IMR-90 (cell line): ENCODE measurements around the gene INCA1. TPM values are rescaled to one million over a fixed set of nuclear protein-coding genes. Genes with fewer than 3 reads are reported as not detected.

Source experiments
- ATAC-seq: fragments of 200-7000 bp; cut with Tn5 transposase; 2 replicates; pipeline ENCODE4 v1.9.1; 2020; ENCODE audit warnings: low read depth, mild to moderate bottlenecking, moderate library complexity
- BruUV-seq: library from RNA; stranded (reverse); fragments of 400-500 nt; replicated peaks from 2 replicates; lab custom pipeline; 2021; lab: Mats Ljungman, UMichigan
- CTCF ChIA-PET: fragments of 300-600 bp; formaldehyde crosslinking; extraction: SDS; loops from one replicate; lab custom pipeline; 2021; ENCODE audit warnings: antibody characterized with exemption; lab: Yijun Ruan, JAX
- POLR2A ChIA-PET: fragments of 300-600 bp; sonication (Branson Sonifier 250); formaldehyde crosslinking; loops from one replicate; lab custom pipeline; 2022; ENCODE audit warnings: antibody characterized with exemption; ENCODE audit not compliant: unreplicated experiment; lab: Charles Lee
- DNase-seq: peaks from one replicate; pipeline ENCODE4 v3.0.0; 2013
- H2AFZ ChIP-seq: replicated peaks from 2 replicates; pipeline ENCODE3; 2013; ENCODE audit warnings: low read length, mild to moderate bottlenecking; ENCODE audit not compliant: poor library complexity
- H2AK5ac ChIP-seq: 2 replicates; pipeline ENCODE4 v1.6.1; 2013; ENCODE audit warnings: low read depth, low read length, inconsistent platforms
- H2AK9ac ChIP-seq: replicated peaks from 2 replicates; pipeline ENCODE3; 2013; ENCODE audit warnings: mild to moderate bottlenecking, low read depth, low read length, moderate library complexity; ENCODE audit not compliant: poor library complexity
- H2BK120ac ChIP-seq: 2 replicates; pipeline ENCODE4 v1.6.1; 2013; ENCODE audit warnings: low read depth, low read length, inconsistent platforms
- H2BK15ac ChIP-seq: 3 replicates; pipeline ENCODE4 v1.6.1; 2013; ENCODE audit warnings: low read depth, low read length, inconsistent platforms
- H2BK20ac ChIP-seq: 2 replicates; pipeline ENCODE4 v1.6.1; 2013; ENCODE audit warnings: low read depth, mild to moderate bottlenecking, inconsistent platforms, low read length, moderate library complexity
- H2BK5ac ChIP-seq: 2 replicates; pipeline ENCODE4 v1.6.1; 2013; ENCODE audit warnings: mild to moderate bottlenecking, low read depth, low read length, inconsistent platforms; ENCODE audit not compliant: poor library complexity, severe bottlenecking
- H3K14ac ChIP-seq: replicated peaks from 2 replicates; pipeline ENCODE4 v1.6.1; 2013; ENCODE audit warnings: low read depth, low read length, inconsistent platforms
- H3K18ac ChIP-seq: 2 replicates; pipeline ENCODE4 v1.6.1; 2013; ENCODE audit warnings: low read depth, low read length, control low read depth
- H3K23ac ChIP-seq: 2 replicates; pipeline ENCODE4 v1.6.1; 2013; ENCODE audit warnings: low read depth, low read length, inconsistent platforms
- H3K27ac ChIP-seq: 2 replicates; pipeline ENCODE4 v1.5.1; 2013; ENCODE audit warnings: mild to moderate bottlenecking, control low read depth, low read length; ENCODE audit not compliant: insufficient read depth
- H3K27me3 ChIP-seq: 2 replicates; pipeline ENCODE4 v1.6.1; 2013; ENCODE audit warnings: low read length; ENCODE audit not compliant: control insufficient read depth, insufficient read depth
- H3K36me3 ChIP-seq: 2 replicates; pipeline ENCODE4 v1.6.1; 2013; ENCODE audit warnings: low read length, mixed read lengths; ENCODE audit not compliant: control insufficient read depth, insufficient read depth
- H3K4ac ChIP-seq: 2 replicates; pipeline ENCODE4 v1.6.1; 2013; ENCODE audit warnings: low read depth, low read length, inconsistent platforms
- H3K4me1 ChIP-seq: 2 replicates; pipeline ENCODE4 v1.6.1; 2013; ENCODE audit warnings: low read length, mixed read lengths; ENCODE audit not compliant: control insufficient read depth, insufficient read depth
- H3K4me2 ChIP-seq: 2 replicates; pipeline ENCODE4 v1.6.1; 2013; ENCODE audit warnings: low read depth, mild to moderate bottlenecking, control low read depth, low read length, moderate library complexity
- H3K4me3 ChIP-seq: 2 replicates; pipeline ENCODE4 v1.5.1; 2013; ENCODE audit warnings: low read depth, mild to moderate bottlenecking, control low read depth, low read length, moderate library complexity; ENCODE audit not compliant: insufficient read depth
- H3K56ac ChIP-seq: 2 replicates; pipeline ENCODE4 v1.6.1; 2013; ENCODE audit warnings: low read length, inconsistent platforms; ENCODE audit not compliant: insufficient read depth; ENCODE audit errors: extremely low read depth
- H3K79me1 ChIP-seq, 2 experiments: 2 replicates each; pipeline ENCODE4 v1.6.1; 2013; ENCODE audit warnings: low read length in 2 of 2, inconsistent platforms in 1 of 2, low read depth in 1 of 2
- H3K9ac ChIP-seq: 2 replicates; pipeline ENCODE4 v1.6.1; 2013; ENCODE audit warnings: low read depth, low read length, control low read depth
- H3K9me1 ChIP-seq: 2 replicates; pipeline ENCODE4 v1.6.1; 2013; ENCODE audit warnings: low read length, inconsistent platforms; ENCODE audit not compliant: insufficient read depth
- H3K9me3 ChIP-seq: 2 replicates; pipeline ENCODE4 v1.6.1; 2013; ENCODE audit warnings: low read length; ENCODE audit not compliant: control insufficient read depth, insufficient read depth
- H4K20me1 ChIP-seq: 2 replicates; pipeline ENCODE4 v1.6.1; 2013; ENCODE audit warnings: low read length, inconsistent platforms; ENCODE audit not compliant: insufficient read depth
- H4K5ac ChIP-seq: 2 replicates; pipeline ENCODE4 v1.6.1; 2013; ENCODE audit warnings: mild to moderate bottlenecking, low read depth, low read length, control low read depth
- H4K8ac ChIP-seq, 2 experiments: 2 replicates each; pipeline ENCODE4 v1.6.1; 2013; ENCODE audit warnings: low read depth in 2 of 2, low read length in 2 of 2, control low read depth in 1 of 2, inconsistent platforms in 1 of 2
- H4K91ac ChIP-seq: 2 replicates; pipeline ENCODE4 v1.6.1; 2013; ENCODE audit warnings: low read depth, low read length, inconsistent platforms; ENCODE audit not compliant: insufficient read depth
- CEBPB ChIP-seq: IDR thresholded peaks from 2 replicates; pipeline ENCODE4 v1.6.1; 2012; ENCODE audit warnings: low read depth, low read length, improper control_type of control experiment
- MAZ ChIP-seq: IDR thresholded peaks from 2 replicates; pipeline ENCODE4 v1.6.1; 2012; ENCODE audit warnings: low read depth, mild to moderate bottlenecking, low read length, improper control_type of control experiment, moderate library complexity, borderline replicate concordance
- MXI1 ChIP-seq: IDR thresholded peaks from 2 replicates; pipeline ENCODE4 v1.6.1; 2012; ENCODE audit warnings: low read depth, mild to moderate bottlenecking, low read length, moderate library complexity, borderline replicate concordance
- SMC3 ChIP-seq: fragments of 150-350 bp; IDR thresholded peaks from 2 replicates; pipeline ENCODE4 v1.6.1; 2016; ENCODE audit warnings: low read depth, mild to moderate bottlenecking, antibody characterized with exemption, low read length, moderate library complexity
- WGBS, 2 experiments: methylation state at CpG; one replicate each; pipeline versions ENCODE4 v1.1.5 to v1.1.7; 2013; ENCODE audit warnings: missing lambda C conversion rate in 2 of 2; ENCODE audit not compliant: insufficient read length in 1 of 2; ENCODE audit errors: extremely low coverage in 2 of 2; 5-methylcytosine and 5-hydroxymethylcytosine counted together
- dilution Hi-C: fragments of 300-500 bp; cut with HindIII; formaldehyde crosslinking; loops from one replicate; pipeline ENCODE4 v1.14.3; 2018; ENCODE audit warnings: low sequenced_read_pairs; ENCODE audit not compliant: unreplicated experiment
- in situ Hi-C: fragments of 300-500 bp; cut with MboI; formaldehyde crosslinking; loops from 3 replicates; pipeline ENCODE4 v1.14.3; 2019; ENCODE audit warnings: low sequenced_read_pairs, inconsistent platforms, mixed read lengths
- intact Hi-C: fragments of 100-400 bp; cut with micrococcal nuclease; formaldehyde crosslinking; loops from 2 replicates; pipeline ENCODE4 v1.10.0; 2022
- polyA plus RNA-seq, 3 experiments: library from polyadenylated mRNA; depleted of rRNA; stranded (reverse); fragments of >200 nt; gene quantifications; 2 replicates each; pipeline ENCODE4 v1.2.3, GENCODE V29; 2012; ENCODE audit warnings: low replicate concordance in 1 of 3
- total RNA-seq: library from RNA; depleted of rRNA; stranded (reverse); fragments of >200 nt; gene quantifications from 2 replicates; pipeline ENCODE4 v1.2.3, GENCODE V29; 2012

Gene INCA1
- total and polyA plus RNA-seq, 2 of the 4 experiments (the other 2 are of a cell fraction) = 0.18 to 0.51 TPM

DNA sequence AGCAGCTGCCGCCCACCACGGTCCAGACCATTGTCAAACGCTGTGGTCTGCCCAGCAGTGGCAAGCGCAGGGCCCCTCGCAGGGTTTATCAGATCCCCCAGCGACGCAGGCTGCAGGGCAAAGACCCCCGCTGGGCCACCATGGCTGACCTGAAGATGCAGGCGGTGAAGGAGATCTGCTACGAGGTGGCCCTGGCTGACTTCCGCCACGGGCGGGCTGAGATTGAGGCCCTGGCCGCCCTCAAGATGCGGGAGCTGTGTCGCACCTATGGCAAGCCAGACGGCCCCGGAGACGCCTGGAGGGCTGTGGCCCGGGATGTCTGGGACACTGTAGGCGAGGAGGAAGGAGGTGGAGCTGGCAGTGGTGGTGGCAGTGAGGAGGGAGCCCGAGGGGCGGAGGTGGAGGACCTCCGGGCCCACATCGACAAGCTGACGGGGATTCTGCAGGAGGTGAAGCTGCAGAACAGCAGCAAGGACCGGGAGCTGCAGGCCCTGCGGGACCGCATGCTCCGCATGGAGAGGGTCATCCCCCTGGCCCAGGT lies 24.9 kb upstream of the INCA1 start:
- no peaks in the 10 kb centered on the region for H3K4me1 ChIP-seq
- H3K56ac ChIP-seq = no peak overlapping the region
- BruUV-seq = no TSS peak
- H2BK120ac ChIP-seq = no peak overlapping the region
- ChIA-PET CTCF (no interaction called here), POLR2A (no interaction called here)
- no peak overlapping the region for H3K4ac ChIP-seq
- no peak overlapping the region for H2AFZ ChIP-seq
- H3K9ac ChIP-seq = no peak overlapping the region
- H2AK9ac ChIP-seq = no peak overlapping the region
- DNase-seq (no peak), ATAC-seq (no peak)
- no peak overlapping the region for H2BK15ac ChIP-seq
- H3K27me3 ChIP-seq = no peaks in the 10 kb centered on the region
- no peak overlapping the region for H4K8ac ChIP-seq
- no peak overlapping the region for H3K4me3 ChIP-seq
- no peaks in the 10 kb centered on the region for H3K9me3 ChIP-seq
- no peaks in the 10 kb centered on the region for H3K79me1 ChIP-seq
- 93% methylated on average over 23 of the region's 30 CpGs; no CpG with 5 or more reads in 1 of the 2 experiments for WGBS, 2 experiments
- TF ChIP-seq SMC3 (no peak), CEBPB (no peak), MAZ (no peak), MXI1 (no peak)
- H3K36me3 ChIP-seq = peaks cover 52% of the 10 kb centered on the region
- no peak overlapping the region for H2AK5ac ChIP-seq
- H3K23ac ChIP-seq = no peak overlapping the region
- no peak overlapping the region for H4K5ac ChIP-seq
- intact Hi-C loops (no loop called here), dilution Hi-C loops (no loop called here), in situ Hi-C loops (no loop called here)
- no peak overlapping the region for H3K27ac ChIP-seq
- no peak overlapping the region for H2BK20ac ChIP-seq
- H3K9me1 ChIP-seq = peaks cover 4% of the 10 kb centered on the region; the same call in 1 of the 2 replicates
- H4K20me1 ChIP-seq = peaks cover 9% of the 10 kb centered on the region; the same call in 1 of the 2 replicates
- H3K18ac ChIP-seq = no peak overlapping the region
- H4K91ac ChIP-seq = no peak overlapping the region
- H3K4me2 ChIP-seq = no peak overlapping the region
- no peak overlapping the region for H3K14ac ChIP-seq
- no peak overlapping the region for H2BK5ac ChIP-seq
